H9 (cell line): ENCODE results near the gene RPL26. TPM values are rescaled to one million over a fixed set of nuclear protein-coding genes. Genes with fewer than 3 reads are reported as not detected.

Experiments used
- DNase-seq: peaks from one replicate; pipeline ENCODE4 v3.0.0-alpha.2; 2017
- H2AFZ ChIP-seq: one replicate; pipeline ENCODE4 v1.6.1; 2013; ENCODE audit warnings: mild to moderate bottlenecking, low read length, control low read depth, moderate library complexity
- H2AK5ac ChIP-seq: 2 replicates; pipeline ENCODE4 v1.6.1; 2013; ENCODE audit warnings: low read length, control low read depth, mixed read lengths; ENCODE audit not compliant: insufficient read length
- H2BK120ac ChIP-seq: one replicate; pipeline ENCODE4 v1.6.1; 2013; ENCODE audit warnings: low read depth, mild to moderate bottlenecking, low read length, control low read depth, inconsistent platforms; ENCODE audit not compliant: poor library complexity, severe bottlenecking
- H2BK12ac ChIP-seq: 2 replicates; pipeline ENCODE4 v1.6.1; 2013; ENCODE audit warnings: low read length, control low read depth, mixed read lengths, low read depth; ENCODE audit not compliant: insufficient read length
- H2BK15ac ChIP-seq: 2 replicates; pipeline ENCODE4 v1.6.1; 2013; ENCODE audit warnings: low read depth, low read length, control low read depth
- H2BK20ac ChIP-seq: one replicate; pipeline ENCODE4 v1.6.1; 2013; ENCODE audit warnings: low read depth, mild to moderate bottlenecking, low read length, control low read depth, inconsistent platforms; ENCODE audit not compliant: poor library complexity, severe bottlenecking
- H2BK5ac ChIP-seq: 2 replicates; pipeline ENCODE4 v1.6.1; 2013; ENCODE audit warnings: low read length, control low read depth, mixed read lengths; ENCODE audit not compliant: insufficient read length
- H3K14ac ChIP-seq: 2 replicates; pipeline ENCODE4 v1.6.1; 2013; ENCODE audit warnings: low read length, control low read depth; ENCODE audit not compliant: insufficient read depth
- H3K18ac ChIP-seq: 2 replicates; pipeline ENCODE4 v1.6.1; 2013; ENCODE audit warnings: low read depth, mild to moderate bottlenecking, mixed read lengths, low read length, control low read depth; ENCODE audit not compliant: insufficient read length
- H3K23ac ChIP-seq: 2 replicates; pipeline ENCODE4 v1.6.1; 2013; ENCODE audit warnings: low read length, control low read depth, mixed read lengths, low read depth; ENCODE audit not compliant: insufficient read length
- H3K23me2 ChIP-seq: 2 replicates; pipeline ENCODE4 v1.6.1; 2013; ENCODE audit warnings: low read depth, mild to moderate bottlenecking, mixed read lengths, low read length, control low read depth; ENCODE audit not compliant: insufficient read length, poor library complexity, severe bottlenecking
- H3K27ac ChIP-seq: 2 replicates; pipeline ENCODE4 v1.5.1; 2013; ENCODE audit warnings: low read length, control low read depth, mixed read lengths, low read depth; ENCODE audit not compliant: insufficient read length
- H3K27me3 ChIP-seq: 2 replicates; pipeline ENCODE4 v1.6.1; 2013; ENCODE audit warnings: low read length, control low read depth, inconsistent platforms; ENCODE audit not compliant: insufficient read depth
- H3K4ac ChIP-seq: 2 replicates; pipeline ENCODE4 v1.6.1; 2013; ENCODE audit warnings: low read depth, mild to moderate bottlenecking, control low read depth, inconsistent platforms, low read length, moderate library complexity
- H3K4me1 ChIP-seq: 2 replicates; pipeline ENCODE4 v1.6.1; 2013; ENCODE audit warnings: low read length, control low read depth, inconsistent platforms; ENCODE audit not compliant: insufficient read depth
- H3K4me2 ChIP-seq: 2 replicates; pipeline ENCODE4 v1.6.1; 2013; ENCODE audit warnings: low read length, control low read depth, mixed read lengths; ENCODE audit not compliant: insufficient read length, insufficient read depth
- H3K56ac ChIP-seq: 2 replicates; pipeline ENCODE4 v1.6.1; 2013; ENCODE audit warnings: low read depth, mild to moderate bottlenecking, mixed read lengths, low read length, control low read depth; ENCODE audit not compliant: insufficient read length
- H3K79me1 ChIP-seq: 2 replicates; pipeline ENCODE4 v1.6.1; 2013; ENCODE audit warnings: low read depth, mild to moderate bottlenecking, moderate library complexity, low read length, control low read depth, inconsistent platforms; ENCODE audit not compliant: insufficient read depth, poor library complexity, severe bottlenecking
- H3K79me2 ChIP-seq: 2 replicates; pipeline ENCODE4 v1.6.1; 2013; ENCODE audit warnings: low read length, control low read depth, inconsistent platforms; ENCODE audit not compliant: insufficient read depth
- H3K9ac ChIP-seq: 2 replicates; pipeline ENCODE4 v1.6.1; 2013; ENCODE audit warnings: low read length, control low read depth, mixed read lengths; ENCODE audit not compliant: insufficient read length; ENCODE audit errors: extremely low read depth
- H3K9me3 ChIP-seq: one replicate; pipeline ENCODE4 v1.6.1; 2013; ENCODE audit warnings: low read depth, low read length, inconsistent platforms; ENCODE audit not compliant: control insufficient read depth
- H3T11ph ChIP-seq: one replicate; pipeline ENCODE4 v1.6.1; 2013; ENCODE audit warnings: mild to moderate bottlenecking, low read length, control low read depth, inconsistent platforms
- H4K20me1 ChIP-seq: one replicate; pipeline ENCODE4 v1.6.1; 2013; ENCODE audit not compliant: control insufficient read depth, insufficient read length, insufficient read depth
- H4K5ac ChIP-seq: 2 replicates; pipeline ENCODE4 v1.6.1; 2013; ENCODE audit warnings: low read depth, mild to moderate bottlenecking, mixed read lengths, low read length, control low read depth; ENCODE audit not compliant: insufficient read length
- H4K8ac ChIP-seq: replicated peaks from 2 replicates; pipeline ENCODE4 v1.6.1; 2013; ENCODE audit warnings: low read length, control low read depth, mixed read lengths, low read depth; ENCODE audit not compliant: insufficient read length
- H4K91ac ChIP-seq: 2 replicates; pipeline ENCODE4 v1.6.1; 2013; ENCODE audit warnings: low read depth, mild to moderate bottlenecking, moderate library complexity, mixed read lengths, low read length, control low read depth; ENCODE audit not compliant: insufficient read length
- H3K27ac Mint-ChIP-seq, 3 experiments: 2 replicates in 2 of 3; 3 replicates in 1 of 3; pipeline ENCODE4 v1.8.0; 2020 to 2021; ENCODE audit warnings: mixed read lengths in 3 of 3, mild to moderate bottlenecking in 1 of 3, moderate library complexity in 1 of 3
- H3K27me3 Mint-ChIP-seq: 2 replicates; pipeline ENCODE4 v1.8.0; 2021; ENCODE audit warnings: low read depth, mild to moderate bottlenecking, moderate library complexity, mixed read lengths
- H3K36me3 Mint-ChIP-seq, 3 experiments: 2 replicates in 2 of 3; 3 replicates in 1 of 3; pipeline ENCODE4 v1.8.0; 2020 to 2021; ENCODE audit warnings: low read depth in 3 of 3, mixed read lengths in 3 of 3; ENCODE audit not compliant: insufficient read depth in 1 of 3
- H3K4me1 Mint-ChIP-seq, 2 experiments: 2 replicates each; pipeline ENCODE4 v1.8.0; 2020; ENCODE audit warnings: mixed read lengths in 2 of 2
- H3K4me3 Mint-ChIP-seq, 2 experiments: 2 replicates in 1 of 2; 3 replicates in 1 of 2; pipeline ENCODE4 v1.8.0; 2020 to 2021; ENCODE audit warnings: mild to moderate bottlenecking in 2 of 2, mixed read lengths in 2 of 2, moderate library complexity in 1 of 2
- H3K9me3 Mint-ChIP-seq, 2 experiments: 2 replicates in 1 of 2; 3 replicates in 1 of 2; pipeline ENCODE4 v1.8.0; 2020; ENCODE audit warnings: mild to moderate bottlenecking in 2 of 2, mixed read lengths in 2 of 2, moderate library complexity in 1 of 2
- WGBS: extraction: QIAGEN DNeasy Blood & Tissue Kit; methylation state at CpG from one replicate; pipeline ENCODE4 v1.1.7; 2013; ENCODE audit warnings: missing lambda C conversion rate, low lambda C conversion rate, mixed read lengths; ENCODE audit not compliant: insufficient read length; ENCODE audit errors: extremely low coverage; 5-methylcytosine and 5-hydroxymethylcytosine counted together
- total RNA-seq: library from RNA; stranded (reverse); gene quantifications from 2 replicates; pipeline ENCODE4 v1.2.1, GENCODE V29; 2021
- TF ChIP-seq, protein P1 (sequence below): fragments of 200-600 bp; sonication (generic); conservative IDR thresholded peaks from 3 replicates; pipeline ENCODE4 v1.8.0; 2021; ENCODE audit warnings: antibody characterized with exemption, mild to moderate bottlenecking

RPL26 gene
- total RNA-seq, 1 experiment from 2014 or later, result 2,434 TPM

DNA sequence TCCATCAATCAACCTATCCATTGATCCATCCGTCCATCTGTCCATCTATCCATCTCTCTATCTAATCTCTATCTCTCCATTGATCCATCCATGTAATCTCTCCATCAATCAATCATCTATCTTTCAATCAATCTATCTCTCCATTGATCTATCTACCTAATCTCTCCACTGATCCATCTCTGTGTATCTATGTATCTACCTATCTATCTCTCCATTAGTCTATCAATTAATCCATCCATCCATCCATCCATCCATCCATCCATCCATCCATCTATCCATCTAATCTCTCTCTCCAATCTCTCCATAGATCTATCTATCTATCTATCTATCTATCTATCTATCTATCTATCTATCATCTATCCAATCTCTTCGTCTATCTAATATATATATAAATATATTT is 18.1 kb upstream of the RPL26 start:
- H3T11ph ChIP-seq, result no peak overlapping the region

More for the DNA sequence above, 18.1 kb upstream of the RPL26 start:
- Histone ChIP-seq H3K4me1 (no peaks in the 10 kb centered on the region), H3K27ac (no peak overlapping the region), H2AFZ (no peak overlapping the region), H3K4ac (no peak overlapping the region), H4K5ac (no peak overlapping the region), H2BK20ac (no peak overlapping the region), H3K23me2 (no peaks in the 10 kb centered on the region), H2BK5ac (no peak overlapping the region), H3K56ac (no peak overlapping the region), H2BK120ac (no peak overlapping the region), H2BK15ac (no peak overlapping the region), H3K79me1 (no peaks in the 10 kb centered on the region), H3K4me2 (no peak overlapping the region), H2AK5ac (no peak overlapping the region), H3K14ac (no peak overlapping the region), H4K91ac (no peak overlapping the region), H3K9me3 (no peaks in the 10 kb centered on the region), H3K23ac (no peak overlapping the region), H3K27me3 (peaks cover 2% of the 10 kb centered on the region; the same call in 1 of the 2 replicates), H3K79me2 (no peaks in the 10 kb centered on the region), H2BK12ac (no peak overlapping the region), H4K20me1 (no peaks in the 10 kb centered on the region), H3K18ac (no peak overlapping the region), H4K8ac (no peak overlapping the region), H3K9ac (no peak overlapping the region)
- Mint-ChIP-seq H3K9me3 (no peaks in the 10 kb centered on the region), H3K4me1 (no peaks in the 10 kb centered on the region), H3K36me3 (no peaks in the 10 kb centered on the region), H3K4me3 (no peak overlapping the region), H3K27ac (no peak overlapping the region), H3K27me3 (peaks cover 22% of the 10 kb centered on the region)
- WGBS, result 100% methylated on average over 2 of the region's 2 CpGs
- TF ChIP-seq, protein P1, sequence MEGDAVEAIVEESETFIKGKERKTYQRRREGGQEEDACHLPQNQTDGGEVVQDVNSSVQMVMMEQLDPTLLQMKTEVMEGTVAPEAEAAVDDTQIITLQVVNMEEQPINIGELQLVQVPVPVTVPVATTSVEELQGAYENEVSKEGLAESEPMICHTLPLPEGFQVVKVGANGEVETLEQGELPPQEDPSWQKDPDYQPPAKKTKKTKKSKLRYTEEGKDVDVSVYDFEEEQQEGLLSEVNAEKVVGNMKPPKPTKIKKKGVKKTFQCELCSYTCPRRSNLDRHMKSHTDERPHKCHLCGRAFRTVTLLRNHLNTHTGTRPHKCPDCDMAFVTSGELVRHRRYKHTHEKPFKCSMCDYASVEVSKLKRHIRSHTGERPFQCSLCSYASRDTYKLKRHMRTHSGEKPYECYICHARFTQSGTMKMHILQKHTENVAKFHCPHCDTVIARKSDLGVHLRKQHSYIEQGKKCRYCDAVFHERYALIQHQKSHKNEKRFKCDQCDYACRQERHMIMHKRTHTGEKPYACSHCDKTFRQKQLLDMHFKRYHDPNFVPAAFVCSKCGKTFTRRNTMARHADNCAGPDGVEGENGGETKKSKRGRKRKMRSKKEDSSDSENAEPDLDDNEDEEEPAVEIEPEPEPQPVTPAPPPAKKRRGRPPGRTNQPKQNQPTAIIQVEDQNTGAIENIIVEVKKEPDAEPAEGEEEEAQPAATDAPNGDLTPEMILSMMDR, result no peak
- no peak for DNase-seq
